GM12878 (cell line): Measurements from ENCODE around the gene PRICKLE3. TPM values are rescaled to one million over a fixed set of nuclear protein-coding genes. Genes with fewer than 3 reads are reported as not detected.

ENCODE experiments used
- ATAC-seq: fragments of 200-7000 bp; cut with Tn5 transposase; 3 replicates; pipeline ENCODE4 v1.9.1; 2020; ENCODE audit warnings: mild to moderate bottlenecking, moderate library complexity
- BruUV-seq: library from RNA; stranded (reverse); fragments of 400-500 nt; replicated peaks from 2 replicates; lab custom pipeline; 2021; lab: Mats Ljungman, UMichigan
- CTCF ChIA-PET: fragments of 300-600 bp; sonication (Branson Sonifier 250); formaldehyde crosslinking; extraction: SDS; loops from one replicate; lab custom pipeline; 2021; ENCODE audit warnings: inconsistent platforms; lab: Yijun Ruan, JAX
- POLR2A ChIA-PET: fragments of 350-600 bp; formaldehyde crosslinking; extraction: SDS; loops from one replicate; lab custom pipeline; 2021; ENCODE audit warnings: inconsistent platforms; lab: Charles Lee
- RAD21 ChIA-PET: fragments of 300-600 bp; sonication (Branson Sonifier 250); formaldehyde crosslinking; loops from one replicate; lab custom pipeline; 2023; ENCODE audit warnings: antibody characterized with exemption; ENCODE audit not compliant: unreplicated experiment; lab: Charles Lee
- SMC1A ChIA-PET: fragments of 300-600 bp; sonication (Branson Sonifier 250); formaldehyde crosslinking; loops from one replicate; lab custom pipeline; 2023; ENCODE audit not compliant: unreplicated experiment, uncharacterized antibody; lab: Charles Lee
- DNase-seq: peaks from one replicate; pipeline ENCODE4 v3.0.0-alpha.2; 2011; ENCODE audit warnings: low read depth, low spot score
- FAIRE-seq: peaks from 3 replicates; lab custom pipeline; 2011; peaks lifted over from hg19 to GRCh38; lab: Jason Lieb, UNC
- H2AFZ ChIP-seq: 2 replicates; pipeline ENCODE4 v1.6.0; 2011; ENCODE audit warnings: low read depth, low read length, control low read depth; ENCODE audit not compliant: control insufficient read depth
- H3K27ac ChIP-seq: 2 replicates; pipeline ENCODE4 v1.5.1; 2011; ENCODE audit warnings: control low read depth; ENCODE audit not compliant: control insufficient read depth, insufficient read depth
- H3K27me3 ChIP-seq, 2 experiments: replicated peaks in 1 of 2; 2 replicates each; pipeline versions ENCODE4 v1.6.0 to v1.6.1; 2011; ENCODE audit warnings: low read length in 1 of 2; ENCODE audit not compliant: control insufficient read depth in 2 of 2, insufficient read depth in 2 of 2
- H3K36me3 ChIP-seq, 2 experiments: 2 replicates each; pipeline ENCODE4 v1.5.1; 2011; ENCODE audit warnings: low read length in 1 of 2; ENCODE audit not compliant: control insufficient read depth in 2 of 2, insufficient read depth in 2 of 2
- H3K4me1 ChIP-seq: 2 replicates; pipeline ENCODE4 v1.6.1; 2011; ENCODE audit warnings: mild to moderate bottlenecking, low read length, moderate library complexity, mixed read lengths; ENCODE audit not compliant: control insufficient read depth, insufficient read depth
- H3K4me2 ChIP-seq: 2 replicates; pipeline ENCODE4 v1.6.0; 2011; ENCODE audit warnings: control low read depth; ENCODE audit not compliant: control insufficient read depth, insufficient read depth
- H3K4me3 ChIP-seq: fragments of 200-600 bp; sonication (generic); 2 replicates; pipeline ENCODE4 v1.5.1; 2016
- H3K79me2 ChIP-seq: 2 replicates; pipeline ENCODE4 v1.6.0; 2011; ENCODE audit warnings: low read length; ENCODE audit not compliant: control insufficient read depth, insufficient read depth
- H3K9ac ChIP-seq: 2 replicates; pipeline ENCODE4 v1.8.0; 2011; ENCODE audit warnings: low read length, control low read depth, mixed read lengths; ENCODE audit not compliant: control insufficient read depth, insufficient read depth
- H3K9me3 ChIP-seq: replicated peaks from 3 replicates; pipeline ENCODE4 v1.5.1; 2011; ENCODE audit warnings: mild to moderate bottlenecking, low read length; ENCODE audit not compliant: control insufficient read depth, insufficient read depth
- H4K20me1 ChIP-seq: 2 replicates; pipeline ENCODE4 v1.6.0; 2011; ENCODE audit not compliant: control insufficient read depth, insufficient read depth
- BCL3 ChIP-seq: IDR thresholded peaks from 2 replicates; pipeline ENCODE4 v1.6.1; 2011; ENCODE audit warnings: borderline replicate concordance, low read depth, mild to moderate bottlenecking, moderate library complexity, low read length; ENCODE audit not compliant: insufficient read depth, poor library complexity, severe bottlenecking
- BHLHE40 ChIP-seq, 2 experiments: fragments of 450-650 bp in 1 of 2; IDR thresholded peaks; 2 replicates each; pipeline ENCODE4 v1.6.1; 2011 to 2017; ENCODE audit warnings: low read depth in 2 of 2, borderline replicate concordance in 1 of 2, improper control_type of control experiment in 1 of 2, low read length in 1 of 2, mild to moderate bottlenecking in 1 of 2
- CBFB ChIP-seq: IDR thresholded peaks from 2 replicates; pipeline ENCODE4 v1.6.1; 2016; ENCODE audit warnings: antibody characterized with exemption, low read depth
- CHD2 ChIP-seq: IDR thresholded peaks from 2 replicates; pipeline ENCODE4 v1.6.1; 2011; ENCODE audit warnings: low read depth, low read length, improper control_type of control experiment, borderline replicate concordance
- E4F1 ChIP-seq: fragments of 450-650 bp; IDR thresholded peaks from 2 replicates; pipeline ENCODE4 v1.6.1; 2018; ENCODE audit warnings: borderline replicate concordance, mild to moderate bottlenecking; ENCODE audit not compliant: partially characterized antibody
- EP300 ChIP-seq, 2 experiments: fragments of 150-350 bp in 1 of 2; IDR thresholded peaks; 2 replicates each; pipeline ENCODE4 v1.6.1; 2011 to 2012; ENCODE audit warnings: low read depth in 2 of 2, low read length in 2 of 2, borderline replicate concordance in 1 of 2, improper control_type of control experiment in 1 of 2, inconsistent platforms in 1 of 2; ENCODE audit not compliant: control insufficient read depth in 1 of 2
- EZH2 ChIP-seq: IDR thresholded peaks from 2 replicates; pipeline ENCODE4 v1.6.1; 2012; ENCODE audit warnings: low read depth, mild to moderate bottlenecking, control low read depth, inconsistent platforms, low read length, borderline replicate concordance; ENCODE audit not compliant: control insufficient read depth
- HDGF ChIP-seq: fragments of 450-650 bp; IDR thresholded peaks from 2 replicates; pipeline ENCODE4 v1.6.1; 2016; ENCODE audit warnings: antibody characterized with exemption
- IKZF1 ChIP-seq: fragments of 450-650 bp; conservative IDR thresholded peaks from 2 replicates; pipeline ENCODE4 v1.6.1; 2017; ENCODE audit warnings: antibody characterized with exemption, mild to moderate bottlenecking
- JUNB ChIP-seq: IDR thresholded peaks from 2 replicates; pipeline ENCODE4 v1.6.1; 2016; ENCODE audit warnings: antibody characterized with exemption, mild to moderate bottlenecking
- REST ChIP-seq: IDR thresholded peaks from 2 replicates; pipeline ENCODE4 v1.6.1; 2012; ENCODE audit warnings: mild to moderate bottlenecking, low read depth, low read length
- SIN3A ChIP-seq: IDR thresholded peaks from 2 replicates; pipeline ENCODE4 v1.6.1; 2012; ENCODE audit warnings: low read depth, low read length, improper control_type of control experiment
- WGBS: methylation state at CpG from one replicate; pipeline ENCODE4 v1.1.6; 2016; ENCODE audit warnings: low lambda C conversion rate; ENCODE audit not compliant: insufficient replicate concordance, insufficient coverage; ENCODE audit errors: missing lambda C conversion rate; 5-methylcytosine and 5-hydroxymethylcytosine counted together
- in situ Hi-C: fragments of 300-500 bp; cut with MboI; formaldehyde crosslinking; loops from 9 replicates; pipeline ENCODE4 v1.14.3; 2018; ENCODE audit warnings: mixed read lengths
- intact Hi-C: fragments of 100-400 bp; cut with micrococcal nuclease; formaldehyde crosslinking; loops from one replicate; pipeline ENCODE4 v1.14.2; 2022; ENCODE audit not compliant: unreplicated experiment
- polyA plus RNA-seq, 11 experiments: library from polyadenylated mRNA; depleted of rRNA in 4 of 11; unstranded in 6 of 11; stranded (reverse) in 5 of 11; fragments of >200 nt; fragmentation: Nextera tagmentation in 4 of 11; fragmentation: Illumina TruSeq in 1 of 11; extraction: Ambion mirVana in 4 of 11; extraction: Trizol in 1 of 11; gene quantifications; 1 replicate in 1 of 11; 2 replicates in 10 of 11; pipeline versions ENCODE4 v1.2.1 to v1.2.3, GENCODE V29; 2011 to 2016; ENCODE audit warnings: inconsistent platforms in 2 of 11, missing spikeins in 2 of 11, low read depth in 1 of 11
- total RNA-seq, 4 experiments: library from RNA; depleted of rRNA in 3 of 4; stranded (reverse); fragments of >200 nt in 3 of 4; fragmentation: Illumina TruSeq in 1 of 4; extraction: Trizol in 1 of 4; gene quantifications; 2 replicates each; pipeline versions ENCODE4 v1.2.1 to v1.2.3, GENCODE V29; 2013 to 2021

The PRICKLE3 gene
- total and polyA plus RNA-seq, 10 of the 15 experiments (the other 5 are each of a cell fraction or from before 2014, with no cell fraction given), result 0.69 to 17.4 (median 7.6) TPM

- 51% methylated on average over 8 of the region's 8 CpGs for WGBS
These were observed 38.9 kb downstream of the PRICKLE3 start for GRCh38 chrX:49147282-49147681.

More at GRCh38 chrX:49147282-49147681, 38.9 kb downstream of the PRICKLE3 start:
- no peaks in the 10 kb centered on the region for H3K9me3 ChIP-seq
- H3K4me2 ChIP-seq, result no peak overlapping the region
- intact Hi-C loops, result no loop called here
- no peaks in the 10 kb centered on the region for H4K20me1 ChIP-seq
- no peak for FAIRE-seq
- in situ Hi-C loops, result no loop called here
- no peaks in the 10 kb centered on the region for H3K36me3 ChIP-seq
- POLR2A ChIA-PET, result no interaction called here
- H3K4me3 ChIP-seq, result no peak overlapping the region
- no peaks in the 10 kb centered on the region for H3K4me1 ChIP-seq
- RAD21 ChIA-PET, result no interaction called here
- CTCF ChIA-PET, result no interaction called here
- H3K79me2 ChIP-seq, result no peaks in the 10 kb centered on the region
- H3K27ac ChIP-seq, result no peak overlapping the region
- SMC1A ChIA-PET, result no interaction called here
- no peak overlapping the region for H2AFZ ChIP-seq
- TF ChIP-seq JUNB, result no peak
- no peak for TF ChIP-seq EP300 (IDR thresholded peaks at IDR 0.05; ENCODE audit: borderline replicate concordance in 1 of 2, control insufficient read depth in 1 of 2, low read depth in 2 of 2, low read length in 2 of 2)
- TF ChIP-seq CBFB, result no peak
- no peak for TF ChIP-seq BCL3
- TF ChIP-seq BHLHE40 (IDR thresholded peaks at IDR 0.05; ENCODE audit: borderline replicate concordance in 1 of 2, low read depth in 2 of 2, low read length in 1 of 2), result no peak
- TF ChIP-seq REST, result no peak
- TF ChIP-seq EZH2, result no peak
- no peak for TF ChIP-seq E4F1
- no peak for TF ChIP-seq CHD2
- TF ChIP-seq IKZF1, result no peak
- no peak for TF ChIP-seq SIN3A
- TF ChIP-seq HDGF, result no peak
- no peak overlapping the region for H3K9ac ChIP-seq
- no peaks in the 10 kb centered on the region for H3K27me3 ChIP-seq
- no peak for ATAC-seq
- BruUV-seq, result no TSS peak
- no peak for DNase-seq
